ENCODE measurements around the gene EPC1.
"Not testable (repeated sequence)": the region's sequence is repeated elsewhere in the genome, so short reads cannot be mapped to it uniquely, and the experiment has no call there.

Gene EPC1

DNA sequence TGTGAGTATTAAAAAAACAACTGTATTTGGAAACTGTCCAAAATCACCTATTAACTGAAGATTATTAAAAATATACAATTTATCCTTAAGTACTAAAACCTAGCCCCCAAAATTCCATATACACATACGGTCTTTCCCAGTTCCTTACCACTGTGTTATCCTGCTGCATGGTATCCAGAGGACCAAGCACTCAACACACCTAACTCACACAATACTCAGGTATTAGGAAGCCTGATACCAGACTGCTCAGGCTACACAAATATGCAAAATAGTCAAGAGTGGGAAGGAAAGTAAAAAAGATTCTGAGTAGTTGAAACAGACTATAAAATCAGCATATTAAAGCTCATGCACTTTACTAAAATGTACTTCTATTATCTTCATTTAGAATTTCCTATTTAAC, 67.2 kb downstream of the EPC1 start:
- DNase-seq (ENCODE audit: low read depth in 2 of 2), result no peak

DNA sequence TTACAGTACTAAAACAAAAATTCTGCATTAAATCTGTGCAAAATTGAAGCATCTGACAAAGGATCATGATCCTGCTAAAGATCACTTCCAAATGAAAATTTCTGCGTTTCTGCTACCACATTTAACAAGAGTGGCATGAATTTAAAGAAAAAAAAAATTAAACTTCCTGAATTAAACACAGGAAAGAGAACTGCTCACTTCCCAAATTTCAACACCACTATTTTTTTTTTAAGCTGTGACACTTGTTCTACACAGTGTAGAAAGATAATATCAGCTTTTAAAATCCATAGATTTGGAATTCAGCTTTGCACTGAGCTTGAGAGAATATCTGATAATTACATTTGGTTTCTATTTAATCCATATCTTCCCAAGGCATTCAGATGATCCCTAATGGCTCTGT, 73.6 kb downstream of the EPC1 start:
- no peak for DNase-seq (ENCODE audit: low read depth in 2 of 2)

- no peak for DNase-seq (ENCODE audit: low read depth in 2 of 2)
These were observed 75.3 kb downstream of the EPC1 start for GRCh38 chr10:32271617-32272016.

- no peak for DNase-seq (ENCODE audit: low read depth in 2 of 2)
These were observed 77.4 kb downstream of the EPC1 start for GRCh38 chr10:32269343-32270100.

- no peak for DNase-seq (ENCODE audit: low read depth in 2 of 2)
These were observed 78.2 kb downstream of the EPC1 start for GRCh38 chr10:32268788-32269187.

GRCh38 chr10:32266979-32267378, 80.0 kb downstream of the EPC1 start:
- DNase-seq (ENCODE audit: low read depth in 2 of 2), result no peak

GRCh38 chr10:32266566-32266965, 80.4 kb downstream of the EPC1 start:
- no peak for DNase-seq (ENCODE audit: low read depth in 2 of 2)

DNA sequence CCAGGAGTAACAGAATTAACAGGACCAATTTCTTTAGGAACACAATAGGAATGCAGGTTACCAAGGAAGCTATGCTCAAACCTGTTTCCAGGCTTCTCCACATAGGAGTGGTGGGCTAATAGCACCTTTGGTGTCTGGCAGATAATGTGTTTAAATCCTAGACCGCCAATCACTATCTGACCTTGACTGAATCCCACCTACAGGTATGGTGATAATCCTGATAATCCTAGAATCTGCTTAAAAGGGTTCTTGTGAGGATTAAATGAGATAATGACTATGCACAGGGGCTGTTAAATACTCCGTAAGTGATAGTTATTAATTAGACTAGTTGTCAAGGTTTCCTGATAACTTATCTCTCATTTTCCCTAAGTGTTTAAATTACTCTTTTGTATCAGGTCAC, 81.2 kb downstream of the EPC1 start:
- DNase-seq (ENCODE audit: low read depth in 2 of 2), result no peak

- DNase-seq (ENCODE audit: low read depth in 2 of 2), result no peak
These were observed 83.7 kb downstream of the EPC1 start for GRCh38 chr10:32263300-32263699.

DNA sequence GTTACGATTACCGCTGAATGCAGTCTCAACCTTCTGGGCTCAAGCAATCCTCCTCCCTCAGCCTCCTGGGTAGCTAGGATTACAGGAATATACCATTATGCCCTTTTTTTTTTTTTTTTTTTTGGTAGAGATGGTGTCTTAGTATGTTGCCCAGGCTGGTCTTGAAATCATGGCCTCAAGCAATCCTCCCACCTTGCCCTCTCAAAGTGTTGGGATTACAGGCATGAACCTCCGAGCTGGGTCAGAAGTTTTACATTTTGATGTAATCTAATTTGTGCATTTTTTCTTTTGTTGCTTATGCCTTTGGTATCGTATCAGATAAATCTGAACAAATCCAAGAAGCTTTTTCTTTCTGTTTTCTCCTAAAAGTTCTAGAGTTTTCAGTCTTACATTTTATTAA, 87.4 kb downstream of the EPC1 start:
- DNase-seq (ENCODE audit: low read depth in 2 of 2), result no peak

DNA sequence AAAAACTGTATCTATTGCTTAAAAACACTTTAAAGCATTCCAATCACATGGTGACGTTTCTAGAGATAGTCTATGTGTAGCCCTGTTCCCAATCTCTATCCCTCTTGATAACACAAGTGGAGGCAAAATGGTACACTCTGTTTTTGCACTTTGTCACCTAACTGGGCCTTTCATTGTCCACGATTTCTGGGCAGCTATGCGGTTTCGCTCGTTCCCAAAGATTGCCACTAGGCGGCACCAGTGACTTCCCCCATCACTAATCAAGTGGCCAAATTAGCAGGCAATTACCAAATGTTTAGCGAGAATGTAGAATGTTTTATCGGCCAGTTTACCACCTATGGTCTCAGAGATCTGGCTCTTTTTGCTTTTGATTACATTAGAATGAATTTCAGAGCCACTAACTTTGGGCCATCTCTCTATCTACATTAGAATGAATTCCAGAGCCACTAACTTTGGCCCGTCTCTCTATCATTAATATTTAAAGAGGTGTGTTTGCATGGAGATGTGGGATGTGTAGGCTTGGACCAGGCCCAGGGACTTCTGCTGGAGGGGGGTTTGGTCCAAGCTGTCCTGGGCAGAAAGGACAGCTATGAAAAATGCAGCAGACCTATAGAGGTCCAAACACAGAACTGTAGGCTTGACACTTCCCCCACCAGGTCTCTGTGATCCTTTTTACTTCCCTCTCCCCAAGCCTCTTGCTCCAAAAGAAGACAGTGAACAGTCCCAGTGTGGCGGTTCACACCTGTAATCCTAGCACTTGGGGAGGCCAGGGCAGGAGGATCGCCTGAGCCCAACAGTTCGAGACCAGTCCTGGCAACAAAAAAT, 90.1 kb downstream of the EPC1 start:
- peak; percentile 51 to 66 for DNase-seq (ENCODE audit: low read depth in 2 of 2)

- no peak for DNase-seq (ENCODE audit: low read depth in 2 of 2)
These were observed 93.1 kb downstream of the EPC1 start for GRCh38 chr10:32253821-32254220.

DNA sequence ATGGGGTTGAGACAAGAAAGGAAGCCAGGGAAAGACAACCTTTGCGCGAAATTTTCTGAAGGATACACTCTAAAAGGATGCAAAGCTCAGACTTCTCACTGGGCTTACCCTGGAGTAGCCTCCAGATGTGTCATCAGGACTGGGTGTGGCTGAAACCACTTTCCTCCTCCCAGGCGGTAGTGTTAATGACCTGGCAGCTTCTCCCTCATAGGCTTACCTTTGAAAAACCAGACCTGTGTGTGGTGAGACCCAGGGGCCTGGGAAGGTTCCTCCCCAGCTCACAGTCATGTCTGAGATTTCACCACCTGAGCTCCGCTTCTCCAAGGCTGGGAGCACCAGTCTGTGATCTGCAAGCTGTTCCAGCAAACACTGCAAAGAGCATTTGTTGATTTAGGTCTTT, 93.7 kb downstream of the EPC1 start:
- no peak for DNase-seq (ENCODE audit: low read depth in 2 of 2)

DNA sequence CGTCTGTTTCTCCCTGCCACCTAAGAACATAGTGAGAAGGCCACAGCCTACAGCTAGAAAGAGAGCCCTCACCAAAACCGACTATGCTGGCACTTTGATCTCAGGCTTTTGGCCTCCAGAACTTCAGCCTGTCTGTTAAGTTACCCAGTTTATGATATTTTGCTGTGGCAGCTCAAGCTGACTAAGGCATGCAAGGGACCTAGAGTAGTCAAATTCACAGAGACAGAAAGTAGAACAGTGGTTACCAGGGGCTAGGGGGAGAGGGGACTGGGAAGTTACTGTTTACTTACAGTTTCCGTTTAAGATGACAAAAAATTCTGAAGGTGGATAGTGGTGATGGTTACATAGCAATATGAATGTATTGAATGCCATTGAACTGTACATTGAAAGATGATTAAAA, 96.5 kb downstream of the EPC1 start:
- DNase-seq (ENCODE audit: low read depth in 2 of 2), result not testable (repeated sequence)

DNA sequence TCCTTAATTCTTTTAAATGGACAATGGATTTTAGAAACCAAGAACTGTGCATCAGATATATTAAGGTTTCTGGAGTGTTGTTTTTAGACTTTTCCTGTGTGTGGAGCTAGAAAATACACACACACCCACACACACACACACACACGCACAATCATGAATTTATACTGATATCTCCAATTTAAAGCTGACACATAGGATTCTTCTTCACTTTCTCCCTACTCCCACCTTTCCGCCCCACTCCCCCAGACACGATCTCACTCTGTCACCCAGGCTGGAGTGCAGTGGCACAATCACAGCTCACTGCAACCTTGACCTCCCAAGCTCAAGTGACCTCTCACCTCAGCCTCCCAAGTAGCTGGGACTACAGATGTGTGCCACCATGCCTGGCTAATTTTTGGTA, 100.3 kb downstream of the EPC1 start:
- no peak for DNase-seq (ENCODE audit: low read depth in 2 of 2)

DNA sequence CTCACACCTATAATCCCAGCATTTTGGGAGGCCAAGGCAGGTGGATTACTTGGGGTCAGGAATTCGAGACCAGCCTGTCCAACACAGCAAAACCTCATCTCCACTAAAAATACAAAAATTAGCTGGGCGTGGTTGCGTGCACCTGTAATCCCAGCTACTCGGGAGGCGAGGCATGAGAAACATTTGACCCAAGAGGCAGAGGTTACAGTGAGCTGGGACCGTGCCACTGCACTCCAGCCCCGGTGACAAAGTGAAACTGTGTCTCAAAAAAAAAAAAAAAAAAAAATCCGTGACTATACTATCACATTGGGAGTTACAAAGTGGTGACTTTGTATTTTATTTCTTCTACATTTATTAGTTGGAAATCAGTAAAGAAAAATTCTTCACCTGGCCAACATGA, 101.2 kb downstream of the EPC1 start:
- no peak for DNase-seq (ENCODE audit: low read depth in 2 of 2)

DNA sequence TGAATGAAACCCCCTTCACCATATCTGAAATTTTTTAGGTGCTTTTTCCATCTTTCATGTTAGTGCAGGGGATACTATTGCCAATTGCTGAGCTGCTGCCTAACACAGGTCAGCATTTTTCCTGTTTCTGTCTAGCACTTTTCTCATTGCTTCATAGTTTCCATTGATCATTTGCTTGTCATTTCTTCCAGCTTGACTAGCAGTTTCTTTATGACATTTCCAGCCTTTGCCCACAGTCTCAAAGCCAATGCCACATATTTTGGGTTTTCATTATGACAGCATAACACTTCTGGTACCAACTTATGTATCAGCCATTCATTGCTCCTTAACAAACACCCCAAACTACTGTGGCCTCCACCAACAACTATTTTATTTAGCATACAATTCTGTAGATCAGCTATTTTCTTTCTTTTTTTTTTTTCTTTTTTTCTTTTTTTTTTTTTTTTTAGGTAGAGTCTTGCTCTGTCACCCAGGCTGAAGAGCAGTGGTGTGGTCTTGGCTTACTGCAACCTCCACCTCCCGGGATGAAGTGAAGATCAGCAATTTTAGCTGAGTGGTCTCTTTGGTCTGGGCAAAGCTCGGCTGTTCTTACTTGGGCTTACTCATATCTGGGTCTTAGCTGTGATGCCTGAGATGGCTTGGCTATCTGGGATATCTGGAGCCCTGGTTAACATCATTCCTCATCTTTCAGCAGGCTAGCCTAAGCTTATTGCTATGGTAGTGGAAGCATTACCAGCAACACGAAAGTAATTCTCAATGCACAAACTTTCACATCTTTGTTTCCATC, 102.3 kb downstream of the EPC1 start:
- no peak for DNase-seq (ENCODE audit: low read depth in 2 of 2)

- no peak for DNase-seq (ENCODE audit: low read depth in 2 of 2)
These were observed 102.9 kb downstream of the EPC1 start for GRCh38 chr10:32244011-32244410.

DNA sequence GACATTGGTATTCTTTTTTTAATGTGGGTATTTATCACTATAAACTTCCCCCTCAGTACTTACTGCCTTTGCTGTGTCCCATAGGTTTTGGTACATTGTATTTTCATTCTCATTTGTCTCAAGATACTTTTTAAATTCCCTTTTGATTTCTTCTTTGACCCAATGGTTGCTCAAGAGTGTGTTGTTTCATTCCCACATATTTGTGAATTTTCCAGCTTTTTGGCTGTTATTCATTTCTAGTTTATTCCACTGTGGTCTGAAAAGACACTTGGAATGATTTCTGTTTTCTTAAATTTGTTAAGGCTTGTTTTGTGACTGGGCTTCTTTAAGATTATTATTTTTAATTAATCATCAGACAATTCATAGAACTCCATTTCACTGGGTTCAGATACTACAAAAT, 105.0 kb downstream of the EPC1 start:
- DNase-seq (ENCODE audit: low read depth in 2 of 2), result no peak

DNA sequence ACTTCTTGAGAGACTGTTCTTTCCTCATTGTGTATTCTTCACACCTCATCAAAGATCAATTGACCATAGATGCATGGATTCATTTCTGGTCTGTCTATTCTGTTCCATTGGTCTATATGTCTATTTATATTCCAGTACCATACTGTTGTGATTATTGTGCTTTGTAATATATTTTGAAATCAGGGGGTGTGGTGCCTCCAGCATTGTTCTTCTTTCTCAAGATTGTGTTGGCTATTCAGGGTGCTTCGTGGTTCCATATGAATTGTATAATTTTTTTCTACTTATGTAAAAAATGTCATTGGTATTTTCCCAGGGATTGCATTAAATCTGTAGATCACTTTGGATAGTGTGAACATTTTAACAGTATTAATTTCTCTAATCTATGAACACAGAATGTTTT, 106.5 kb downstream of the EPC1 start:
- no peak for DNase-seq (ENCODE audit: low read depth in 2 of 2)

- DNase-seq (ENCODE audit: low read depth in 2 of 2), result no peak
These were observed 107.2 kb downstream of the EPC1 start for GRCh38 chr10:32239769-32240168.

DNA sequence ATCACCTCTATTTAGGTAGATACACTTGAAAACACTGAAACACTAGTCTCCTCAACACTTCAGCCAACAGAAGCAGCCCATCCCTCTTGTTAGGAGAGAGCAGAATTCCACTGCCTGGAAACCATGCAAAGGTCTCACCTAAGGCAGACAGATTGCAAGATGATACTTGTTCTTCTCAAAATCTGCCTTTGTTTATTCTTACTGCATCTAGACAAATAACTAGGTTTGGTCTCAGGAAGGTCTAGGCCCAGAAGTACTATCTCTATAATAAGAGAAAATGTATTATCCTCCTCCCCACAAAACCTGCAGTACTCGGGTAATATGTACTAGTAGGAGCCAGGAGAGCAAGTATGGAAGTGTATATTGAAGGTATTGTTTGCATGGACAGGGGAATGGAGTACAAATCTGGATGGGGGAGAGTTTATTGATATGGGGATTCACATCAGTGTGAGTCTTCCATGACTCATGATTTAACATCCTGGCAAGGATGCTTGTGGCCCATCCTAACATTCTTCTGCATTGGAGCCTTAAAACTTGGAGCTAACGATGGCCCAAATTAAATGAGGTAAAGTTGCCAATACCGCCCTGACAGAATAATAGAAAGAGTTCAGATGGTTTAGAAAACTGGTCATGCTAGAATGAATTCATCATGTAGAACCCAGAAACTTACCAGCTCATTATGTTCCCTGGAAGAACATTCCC, 109.2 kb downstream of the EPC1 start:
- DNase-seq (ENCODE audit: low read depth in 2 of 2), result no peak
